Bone marrow (tissue), 2 donors: ENCODE measurements around the gene CLEC4G.
A peak's percentile ranks its signal among the peaks of the same experiment; 100 is the strongest.

Experiments used
- DNase-seq, 2 donors: peaks; one replicate each; lab custom pipeline; 2025; lab: John Stamatoyannopoulos, UW

CLEC4G gene

DNA sequence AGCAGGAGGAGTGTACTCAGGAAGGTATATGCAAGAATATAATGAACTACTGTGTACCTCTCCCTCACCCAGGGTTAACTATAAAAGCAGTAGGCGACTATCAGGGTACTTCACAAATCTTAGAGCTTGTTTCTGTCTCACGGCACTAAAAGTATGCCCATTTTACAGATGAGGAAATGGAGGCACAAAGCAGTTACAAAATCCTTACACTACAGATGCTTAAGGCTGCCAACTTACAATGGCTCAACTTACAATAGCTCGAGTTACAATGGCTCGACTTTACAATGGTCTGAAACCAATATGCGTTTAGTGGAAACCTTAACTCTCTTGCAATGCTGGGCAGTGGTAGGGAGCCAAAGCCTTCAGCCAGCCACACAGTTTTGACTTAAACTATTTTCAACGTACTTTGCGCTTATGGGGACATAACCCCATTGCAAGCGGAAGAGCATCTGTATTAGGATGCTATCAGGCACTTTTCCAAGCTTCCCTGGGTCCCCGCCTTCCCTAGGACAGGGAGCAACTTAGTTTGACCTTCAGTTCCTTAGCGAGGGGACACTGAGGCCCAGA lies 34.1 kb downstream of the CLEC4G start:
- DNase-seq: no peak

DNA sequence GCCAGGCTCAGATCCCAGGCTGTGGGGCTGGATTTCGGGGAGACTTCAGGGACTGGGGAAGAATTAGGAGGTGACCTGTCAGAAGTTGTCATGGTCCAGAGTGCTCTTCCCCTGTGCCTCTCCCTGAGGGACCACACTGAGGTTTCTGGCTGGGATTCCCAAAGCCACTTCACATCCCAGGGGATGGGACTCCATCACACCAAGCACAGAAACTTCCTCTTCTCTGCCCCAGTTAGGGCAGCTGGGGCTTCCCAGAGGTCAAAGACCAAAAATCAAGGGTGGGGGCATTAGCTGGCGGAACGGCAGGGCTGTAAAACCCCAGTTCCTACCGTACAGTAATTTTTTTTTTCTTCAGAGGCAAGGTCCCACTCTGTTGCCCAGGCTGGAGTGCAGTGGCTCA lies 37.4 kb downstream of the CLEC4G start:
- DNase-seq: no peak

DNA sequence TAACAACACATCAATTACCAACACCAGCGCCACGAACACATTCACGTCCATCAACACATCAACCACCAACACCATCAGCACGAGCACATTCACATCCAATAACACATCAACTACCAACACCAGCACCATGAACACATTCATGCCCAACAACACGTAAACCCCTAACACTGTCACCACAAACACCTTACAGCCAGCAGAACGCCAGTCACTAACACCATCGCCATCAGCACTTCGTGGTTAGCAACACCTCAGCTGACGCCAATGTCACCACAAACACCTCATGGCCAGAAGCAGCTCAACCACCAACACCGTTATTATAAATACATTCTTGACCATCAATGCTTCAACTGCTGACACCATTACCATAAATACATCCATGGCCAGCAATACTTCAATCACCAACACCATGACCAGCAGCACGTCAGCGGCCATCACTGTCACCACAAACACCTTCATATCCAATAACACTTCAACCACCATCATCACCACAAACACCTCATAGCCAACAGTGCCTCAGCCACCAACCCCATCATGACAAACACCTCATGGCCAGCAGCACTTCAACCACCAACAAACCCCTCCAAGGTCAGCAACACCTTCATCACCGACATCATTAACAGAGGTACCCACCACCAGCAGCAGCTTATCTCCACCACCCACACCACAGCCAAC lies 39.4 kb downstream of the CLEC4G start:
- DNase-seq: no peak

DNA sequence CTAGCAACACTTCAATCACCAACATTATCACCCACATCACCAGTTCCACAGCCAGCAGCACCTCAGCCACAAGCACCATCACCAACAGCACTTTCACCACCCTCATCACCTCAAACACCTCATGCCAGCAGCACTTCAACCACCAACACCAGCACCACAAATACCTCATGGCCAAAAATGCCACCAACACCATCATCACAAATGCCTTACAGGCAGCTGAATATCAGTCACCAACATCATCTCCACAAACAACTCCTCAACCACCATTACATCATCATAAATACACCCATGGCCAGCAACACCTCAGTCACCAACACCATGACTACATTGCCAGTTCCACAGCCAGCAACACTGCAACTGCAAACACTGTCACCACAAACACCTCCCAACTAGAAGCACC lies 40.4 kb downstream of the CLEC4G start:
- DNase-seq: no peak

DNA sequence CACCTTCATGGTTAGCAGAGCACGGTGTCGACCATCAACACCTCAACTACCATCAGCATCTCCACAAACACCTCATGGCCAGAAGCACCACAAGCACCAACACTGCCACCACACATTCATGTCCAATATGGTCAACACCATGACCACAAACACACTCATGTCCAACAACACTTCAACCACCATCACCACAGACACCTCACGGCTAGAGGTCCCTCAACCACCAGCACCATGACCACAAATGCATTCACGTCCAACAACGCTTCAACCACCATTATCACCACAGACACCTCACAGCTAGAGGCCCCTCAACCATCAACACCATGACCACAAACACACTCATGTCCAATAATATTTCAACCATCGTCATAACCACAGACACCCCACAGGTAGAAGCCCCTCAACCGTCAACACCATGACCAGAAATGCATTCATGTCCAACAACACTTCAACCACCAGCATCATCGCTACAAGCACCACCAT lies 41.1 kb downstream of the CLEC4G start:
- DNase-seq: no peak

DNA sequence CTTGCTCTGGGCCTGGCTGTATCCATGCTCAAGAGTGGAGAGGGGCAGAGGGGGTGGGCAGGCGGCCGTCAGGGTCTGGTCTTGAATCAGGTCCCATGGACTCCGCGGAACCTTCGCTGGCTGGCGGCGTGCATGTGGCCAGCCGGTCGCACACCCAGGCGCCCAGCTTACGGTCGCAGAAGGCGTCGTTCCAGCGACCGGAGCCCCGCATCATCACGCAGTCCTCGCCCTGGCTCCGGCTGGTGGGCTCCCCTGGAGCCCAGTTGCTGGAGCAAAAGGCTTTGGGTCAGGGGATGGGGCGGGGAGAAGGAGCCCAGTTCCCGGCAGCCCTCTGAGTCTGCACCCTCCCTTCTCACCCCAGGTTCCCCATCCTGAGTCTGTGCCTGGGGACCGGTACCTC lies 42.7 kb downstream of the CLEC4G start:
- no peak for DNase-seq

DNA sequence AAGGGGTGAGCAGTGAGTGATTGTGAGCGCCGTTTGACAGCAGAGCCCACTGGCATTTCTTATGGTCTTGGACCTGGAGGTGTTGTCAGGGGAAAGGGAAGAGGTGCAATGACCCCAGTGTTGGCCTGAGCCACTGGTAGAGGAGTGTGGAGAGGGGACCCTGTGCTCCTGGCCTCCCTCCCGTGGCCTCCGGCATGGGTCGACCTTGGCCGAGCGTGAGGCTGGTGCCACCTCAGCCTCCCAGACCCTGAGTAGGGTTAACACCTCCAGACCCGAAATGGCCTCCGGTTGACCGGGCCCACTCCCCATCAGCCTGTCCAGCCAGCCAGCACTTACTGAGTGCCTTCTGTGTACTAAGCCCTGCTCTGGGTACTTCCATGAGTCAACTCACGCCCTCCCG lies 44.7 kb downstream of the CLEC4G start:
- DNase-seq: no peak

DNA sequence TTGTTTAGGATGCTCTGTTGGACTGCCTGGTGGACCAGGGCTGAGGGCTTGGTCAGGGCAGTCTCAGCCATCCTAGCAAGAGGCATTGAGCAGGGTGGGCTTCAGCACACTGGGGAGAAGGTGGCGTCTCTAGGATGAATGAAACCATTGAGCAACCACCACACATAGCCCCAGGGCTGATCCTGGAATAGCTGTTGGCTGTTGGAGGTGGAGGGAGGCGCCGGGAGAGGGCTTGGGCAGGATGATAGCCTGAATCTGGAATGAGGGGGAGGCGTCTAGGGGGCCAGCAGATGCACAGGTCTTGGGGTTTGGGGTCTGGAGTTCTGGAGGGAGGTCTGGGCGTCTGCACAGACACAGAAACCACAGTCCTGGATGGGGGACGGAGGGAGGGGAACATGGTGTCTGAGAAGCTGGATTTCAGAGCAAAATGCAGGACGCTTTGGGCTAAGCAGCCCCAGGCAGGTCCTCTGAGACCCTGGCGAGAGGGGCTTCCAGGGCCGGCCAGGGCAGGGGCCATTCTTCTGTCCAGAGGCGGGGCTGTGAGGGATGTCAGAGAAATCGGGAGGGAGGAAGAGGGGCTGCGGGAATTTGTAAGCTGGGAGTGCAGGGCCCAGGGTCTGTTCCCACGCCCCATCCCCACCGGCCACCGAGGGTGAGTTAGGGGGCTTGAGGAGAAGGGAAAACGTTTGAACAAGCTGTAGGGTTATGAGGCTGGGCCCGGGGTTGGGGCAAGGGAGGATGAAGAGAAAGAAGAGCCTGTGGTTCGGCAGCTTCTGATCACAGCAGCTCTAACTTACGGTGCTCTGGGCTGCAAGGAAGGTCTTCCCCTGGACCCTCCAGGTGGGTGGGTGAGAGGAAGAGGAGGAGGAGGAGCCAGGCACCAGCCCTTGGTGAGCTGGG lies 46.1 kb downstream of the CLEC4G start:
- DNase-seq: no peak

DNA sequence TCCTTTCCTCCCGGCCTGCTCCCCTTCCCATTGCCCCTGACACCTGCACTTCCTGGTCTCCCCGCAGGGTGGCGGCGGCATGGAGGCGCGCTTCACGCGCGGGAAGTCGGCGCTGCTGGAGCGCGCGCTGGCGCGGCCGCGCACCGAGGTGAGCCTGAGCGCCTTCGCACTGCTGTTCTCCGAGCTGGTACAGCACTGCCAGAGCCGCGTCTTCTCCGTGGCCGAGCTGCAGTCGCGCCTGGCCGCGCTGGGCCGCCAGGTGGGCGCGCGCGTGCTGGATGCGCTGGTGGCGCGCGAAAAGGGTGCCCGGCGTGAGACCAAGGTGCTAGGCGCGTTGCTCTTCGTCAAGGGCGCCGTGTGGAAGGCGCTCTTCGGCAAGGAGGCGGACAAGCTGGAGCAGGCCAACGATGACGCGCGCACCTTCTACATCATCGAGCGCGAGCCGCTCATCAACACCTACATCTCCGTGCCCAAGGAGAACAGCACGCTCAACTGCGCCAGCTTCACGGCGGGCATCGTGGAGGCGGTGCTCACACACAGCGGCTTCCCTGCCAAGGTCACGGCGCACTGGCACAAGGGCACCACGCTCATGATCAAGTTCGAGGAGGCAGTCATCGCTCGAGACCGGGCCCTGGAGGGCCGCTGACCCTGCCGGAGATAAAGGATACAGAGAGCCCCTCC lies 49.6 kb downstream of the CLEC4G start:
- no peak for DNase-seq

DNA sequence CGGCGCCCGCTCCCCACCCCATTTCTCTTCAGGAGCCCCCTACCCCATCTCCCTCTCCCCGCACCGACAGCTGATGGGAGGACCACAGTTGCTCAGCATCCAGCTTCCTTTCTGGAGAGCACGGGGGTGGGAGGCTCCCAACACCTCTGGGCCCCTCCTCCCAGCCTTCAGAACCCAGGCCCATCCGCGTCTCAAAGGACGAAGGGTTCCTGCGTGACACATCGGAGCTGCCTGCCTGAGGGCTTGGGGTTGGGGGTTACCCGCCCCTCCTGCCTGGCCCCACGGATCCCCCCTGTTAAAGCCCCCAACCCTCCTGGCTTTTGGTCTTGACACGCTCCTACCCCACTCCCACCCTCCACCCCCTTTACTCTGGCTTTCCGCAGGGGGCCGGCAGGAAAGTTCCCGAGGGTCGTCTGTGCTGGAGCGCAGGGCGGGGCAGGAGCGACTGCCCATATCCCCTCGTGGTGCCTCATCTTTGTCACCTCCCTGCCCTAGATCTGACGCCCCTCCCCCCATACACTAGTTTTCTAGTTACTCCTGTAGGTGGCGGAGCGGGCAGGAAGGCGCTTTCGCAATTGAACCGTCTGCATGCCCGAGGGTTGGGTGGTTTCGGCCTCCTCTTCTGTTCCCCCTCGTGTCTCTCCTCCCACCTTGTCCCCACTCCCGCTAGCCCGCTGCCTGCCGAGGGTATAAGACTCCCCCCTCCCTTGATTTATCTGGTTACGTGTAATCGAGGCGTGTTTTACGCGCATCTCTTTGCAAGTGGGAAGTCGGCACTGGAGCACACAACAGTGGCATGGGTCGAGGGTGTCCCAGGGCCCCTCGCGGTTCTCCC lies 50.4 kb downstream of the CLEC4G start:
- DNase-seq: peak; percentile 80 to 83

DNA sequence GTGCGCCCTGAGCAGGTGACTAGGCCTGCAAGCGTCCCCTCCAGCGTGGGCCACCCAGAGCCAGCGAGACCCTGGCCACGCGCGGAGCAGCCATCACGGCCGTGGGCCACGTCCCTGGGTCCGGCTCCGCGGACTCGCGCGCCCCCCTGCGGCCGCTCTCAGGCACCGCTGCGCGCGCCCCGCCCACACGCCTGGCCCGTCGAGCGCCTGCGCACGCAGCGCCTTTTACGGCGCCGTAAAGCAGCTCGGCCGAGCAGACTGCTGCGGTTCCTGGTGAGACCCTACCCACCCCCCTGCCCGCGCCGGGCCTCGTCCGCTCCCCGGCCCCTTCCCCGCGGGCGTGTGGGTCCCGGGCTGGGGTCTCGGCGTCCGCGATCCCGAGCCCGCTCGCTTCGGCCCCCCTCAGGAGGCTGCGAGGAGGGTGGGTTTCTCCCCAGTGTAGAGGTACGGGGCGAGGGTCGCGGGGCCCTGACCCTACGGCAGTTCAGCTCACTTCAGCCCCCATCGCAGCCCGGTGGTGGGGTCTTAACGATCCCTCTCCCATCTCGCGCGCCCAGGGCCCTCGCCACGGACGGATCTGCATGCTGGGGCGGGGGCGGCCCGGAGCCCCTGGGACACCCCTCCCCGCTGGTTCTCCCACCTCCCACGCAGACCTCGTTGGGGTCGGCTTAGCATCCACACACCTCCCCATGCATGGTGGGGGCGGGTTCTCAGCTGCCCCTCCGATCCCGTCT lies 51.1 kb downstream of the CLEC4G start, which contains the start of gene TRAPPC5:
TRAPPC5 (plus strand) TSS at position 228 of the 734 bp plus-strand sequence. CDS start 1,421 bp downstream, outside the sequence.
- peak; percentile 50 to 76 for DNase-seq

DNA sequence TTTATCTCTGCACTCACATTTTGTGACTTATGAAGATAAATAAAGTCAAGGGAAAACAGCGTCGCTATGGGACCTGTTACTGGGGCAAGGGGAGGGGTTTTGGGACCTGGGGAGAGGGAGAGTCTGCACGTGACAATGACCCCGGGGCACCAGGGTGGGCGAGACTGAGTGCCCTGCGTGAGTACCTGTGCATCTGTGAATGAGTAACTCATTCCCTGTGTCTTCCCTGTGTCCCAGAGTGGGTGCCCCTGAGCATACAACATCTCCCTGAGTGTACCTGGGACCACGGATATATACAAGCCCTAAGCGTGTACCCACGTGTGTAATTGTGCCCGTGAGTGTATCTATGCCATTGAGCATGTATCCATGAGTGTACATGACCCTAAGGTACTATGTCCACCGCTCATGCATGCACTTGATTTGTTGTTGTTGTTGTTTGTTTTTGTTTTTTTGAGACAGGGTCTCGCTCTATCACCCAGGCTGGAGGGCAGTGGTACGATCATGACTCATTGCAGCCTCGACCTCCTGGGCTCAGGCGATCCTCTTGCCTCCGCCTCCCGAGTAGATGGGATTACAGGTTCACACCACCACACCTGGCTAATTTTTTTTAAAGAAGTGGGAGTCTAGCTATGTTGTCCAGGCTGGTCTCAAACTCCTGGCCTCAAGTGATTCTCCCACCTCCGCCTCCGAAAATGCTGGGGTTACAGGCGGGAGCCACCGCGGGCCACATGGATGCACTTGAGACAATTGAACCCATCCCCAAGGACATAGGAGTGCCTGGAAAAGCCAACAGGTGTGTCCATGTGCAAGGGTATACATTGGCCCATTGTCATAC lies 51.9 kb downstream of the CLEC4G start:
- no peak for DNase-seq

DNA sequence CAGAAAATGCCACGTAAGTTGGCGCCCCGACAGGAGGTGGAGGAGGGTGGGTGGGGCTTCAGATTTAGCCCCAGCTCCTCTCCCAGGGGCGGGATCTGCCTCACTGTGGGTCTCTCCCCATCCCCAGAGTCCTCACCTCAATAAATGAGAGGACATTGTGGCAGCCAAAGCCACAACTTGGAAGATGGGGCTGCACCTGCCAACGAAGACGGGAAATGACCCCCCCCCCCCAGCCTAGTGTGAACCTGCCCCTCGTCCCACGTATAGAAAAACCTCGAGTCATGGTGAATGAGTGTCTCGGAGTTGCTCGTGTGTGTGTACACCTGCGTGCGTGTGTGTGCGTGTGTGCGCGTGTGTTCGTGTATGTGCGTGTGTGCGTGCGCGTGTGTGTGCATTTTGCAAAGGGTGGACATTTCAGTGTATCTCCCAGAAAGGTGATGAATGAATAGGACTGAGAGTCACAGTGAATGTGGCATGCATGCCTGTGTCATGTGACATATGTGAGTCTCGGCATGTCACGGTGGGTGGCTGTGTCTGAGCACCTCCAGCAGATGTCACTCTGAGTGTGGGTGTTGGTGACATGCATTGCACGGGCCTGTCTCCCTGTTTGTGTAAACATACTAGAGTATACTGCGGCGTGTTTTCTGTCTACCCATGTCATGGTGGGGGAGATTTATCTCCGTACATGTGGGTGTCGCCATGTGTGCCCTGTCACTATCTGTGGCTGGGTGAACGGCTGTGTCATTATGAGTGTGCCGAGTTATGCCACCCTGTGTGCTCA lies 52.7 kb downstream of the CLEC4G start:
- DNase-seq: peak in 1 of 2 donors; percentile 22
